GM21367 (cell line): Measurements from ENCODE around the gene SMIM1.
"Not testable (repeated sequence)": the region's sequence is repeated elsewhere in the genome, so short reads cannot be mapped to it uniquely, and the experiment has no call there.

Experiments used
- ATAC-seq: cut with Tn5 transposase; IDR thresholded peaks from one replicate; pipeline ENCODE4 v1.9.1; 2021; ENCODE audit not compliant: unreplicated experiment

The SMIM1 gene

GRCh38 chr1:3736131-3736561 lies 36.4 kb upstream of the SMIM1 start:
- ATAC-seq, result no peak

DNA sequence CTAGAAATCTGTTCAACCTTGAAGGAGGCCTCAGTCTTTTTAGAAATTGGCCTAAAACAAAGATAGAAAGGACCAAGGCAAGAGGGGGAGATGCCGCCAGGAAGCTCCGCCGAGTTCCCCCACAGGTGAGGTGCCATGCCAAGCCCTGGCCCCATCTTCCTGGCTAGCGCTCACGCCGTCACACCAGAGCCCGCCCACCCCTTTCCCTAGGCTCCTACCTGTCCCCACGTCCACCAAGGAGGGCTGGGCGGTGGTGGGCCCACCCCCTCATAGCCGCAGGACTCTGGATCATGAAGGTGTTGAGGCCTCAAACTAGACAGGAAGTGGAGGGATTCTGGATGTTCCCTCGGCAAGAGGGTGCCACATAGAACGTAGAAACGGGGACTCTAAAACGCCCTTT lies 35.8 kb upstream of the SMIM1 start:
- no peak for ATAC-seq

- no peak for ATAC-seq
Observed at GRCh38 chr1:3738943-3739342, 33.6 kb upstream of the SMIM1 start.

- ATAC-seq, result no peak
Observed at GRCh38 chr1:3740042-3740441, 32.5 kb upstream of the SMIM1 start.

- no peak for ATAC-seq
Observed at GRCh38 chr1:3740752-3741151, 31.8 kb upstream of the SMIM1 start.

- no peak for ATAC-seq
Observed at GRCh38 chr1:3741566-3742438, 30.7 kb upstream of the SMIM1 start.

DNA sequence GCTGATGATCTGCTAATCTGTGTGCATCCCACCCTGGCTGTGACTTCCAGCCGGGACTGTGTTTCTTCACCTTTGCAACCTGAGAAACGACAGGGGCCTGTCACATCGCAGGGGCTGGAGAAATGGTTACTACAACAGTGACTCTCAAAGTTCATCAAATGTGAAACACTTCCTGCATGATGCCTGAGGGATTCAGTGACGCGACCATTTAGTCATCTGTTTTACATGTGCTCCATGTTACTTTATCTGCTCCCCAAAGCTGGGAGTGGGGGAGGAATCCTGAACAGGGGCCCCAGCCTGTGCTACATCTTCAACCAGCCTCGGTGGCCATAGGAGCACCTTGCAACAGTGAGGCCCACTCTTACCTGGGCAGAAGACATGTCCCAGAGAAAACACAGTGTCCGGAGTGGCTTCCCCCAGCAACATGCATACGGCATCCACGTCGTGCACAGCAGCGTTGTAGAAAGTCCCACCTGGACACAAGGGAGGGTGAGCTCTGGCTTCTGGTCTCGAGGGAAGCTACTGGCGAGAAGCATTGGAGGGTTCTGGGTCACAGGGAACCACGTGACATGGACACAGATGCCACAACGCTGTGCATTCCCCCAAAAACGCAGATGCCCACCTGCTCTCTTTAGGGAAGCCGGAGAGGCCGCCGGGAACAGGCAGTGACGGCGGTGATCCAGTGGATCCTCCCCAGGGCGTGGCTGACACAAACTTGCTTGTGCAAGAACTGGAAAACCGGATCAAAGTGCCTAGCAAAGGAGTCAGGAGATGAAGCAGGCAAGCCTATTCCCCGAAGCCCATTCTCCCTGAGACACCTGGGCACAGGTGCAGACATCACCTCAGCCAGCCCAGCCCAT lies 29.9 kb upstream of the SMIM1 start:
- no peak for ATAC-seq

DNA sequence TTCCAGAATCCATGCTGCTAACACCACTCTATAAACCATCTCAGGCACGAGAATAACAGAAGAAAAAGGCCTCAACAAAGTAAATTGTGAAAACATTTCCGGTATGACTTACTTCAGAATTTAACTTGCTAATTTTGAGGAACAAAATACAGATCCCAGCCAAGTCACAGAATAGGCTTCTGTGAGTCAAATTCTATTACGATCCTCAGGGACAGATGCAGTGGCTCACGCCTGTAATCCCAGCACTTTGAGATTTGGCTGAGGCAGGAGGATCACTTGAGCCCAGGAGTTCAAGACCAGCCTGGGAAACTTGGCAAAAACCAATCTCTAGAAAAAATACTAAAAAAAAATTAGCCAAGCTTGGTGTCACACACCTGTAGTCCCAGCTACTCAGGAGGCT lies 29.1 kb upstream of the SMIM1 start:
- no peak for ATAC-seq

GRCh38 chr1:3743826-3744225 lies 28.7 kb upstream of the SMIM1 start:
- no peak for ATAC-seq

DNA sequence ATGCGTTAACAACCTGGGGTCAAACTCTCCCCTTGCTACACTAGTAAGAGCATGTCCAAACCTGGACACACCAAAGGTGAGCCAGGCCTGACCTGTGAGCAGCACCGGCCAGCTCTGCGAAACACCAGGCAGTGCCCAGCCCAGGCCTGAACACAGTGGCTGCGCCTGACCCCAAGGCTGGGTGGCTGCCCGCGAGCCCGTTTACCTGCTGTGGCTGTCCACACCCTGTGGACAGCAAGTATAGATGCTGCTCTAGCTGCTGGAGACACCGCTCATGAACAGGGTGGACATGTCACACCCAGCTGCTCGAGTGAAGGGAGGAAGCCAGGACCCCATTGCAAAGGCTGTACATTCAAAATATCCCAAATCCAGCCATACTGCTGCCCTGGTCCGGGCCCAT lies 27.9 kb upstream of the SMIM1 start:
- ATAC-seq, result no peak

DNA sequence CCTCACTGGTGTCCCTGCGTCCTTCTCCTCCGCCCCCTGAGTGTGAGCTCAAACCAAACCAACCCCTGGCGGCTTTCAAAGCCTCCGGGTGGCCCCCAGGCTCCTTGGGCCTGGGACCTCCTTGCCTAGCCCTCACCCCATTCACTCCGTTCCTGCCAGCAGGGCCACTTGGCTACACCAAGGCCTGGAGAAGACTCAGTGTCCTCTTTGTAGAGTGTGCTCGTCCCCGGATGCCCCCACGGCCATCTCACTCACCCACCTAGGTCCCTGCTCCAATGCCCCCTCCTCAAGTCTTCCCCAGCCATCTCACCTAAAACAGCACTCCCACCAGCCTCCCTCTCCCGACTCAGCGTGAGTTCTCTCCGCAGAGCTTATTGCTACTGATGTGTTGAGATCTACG lies 27.5 kb upstream of the SMIM1 start:
- no peak for ATAC-seq

DNA sequence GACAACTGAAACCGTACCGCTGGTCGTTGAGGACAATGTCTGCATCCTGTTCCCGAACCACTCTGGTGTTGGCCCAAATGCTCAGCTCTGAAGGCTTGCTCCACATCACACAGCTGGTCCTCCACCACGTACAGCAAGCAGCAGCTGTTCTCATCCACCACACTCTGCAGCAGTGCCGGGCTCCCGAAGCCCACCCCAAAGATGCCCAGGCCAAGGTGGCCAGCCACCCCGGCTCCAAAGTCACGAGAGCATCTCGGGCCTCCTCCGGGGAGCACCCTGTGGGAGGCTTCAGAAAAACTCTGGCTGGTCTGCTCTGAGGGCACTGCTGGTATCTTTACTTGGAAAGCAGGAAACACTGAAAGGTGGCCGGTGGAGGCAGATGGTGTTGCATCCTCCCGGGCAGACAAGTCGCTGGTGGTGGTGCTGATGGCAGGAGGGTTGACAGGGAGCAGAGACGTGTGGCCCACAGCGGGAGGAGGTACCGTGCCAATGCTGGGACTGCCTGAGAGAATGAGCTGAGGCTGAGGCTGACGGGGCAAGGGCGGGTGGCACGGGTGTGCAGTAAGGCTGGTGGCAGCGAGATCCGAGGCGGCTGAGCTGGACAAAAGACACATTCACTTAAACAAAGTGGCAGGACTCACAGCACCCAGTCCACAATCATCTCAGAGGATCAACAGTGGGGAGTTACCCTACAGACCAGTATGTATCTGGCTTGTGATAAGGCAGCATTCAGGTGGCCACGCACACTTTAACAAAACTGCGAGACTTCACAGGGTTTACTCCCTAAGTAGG lies 26.8 kb upstream of the SMIM1 start:
- no peak for ATAC-seq

DNA sequence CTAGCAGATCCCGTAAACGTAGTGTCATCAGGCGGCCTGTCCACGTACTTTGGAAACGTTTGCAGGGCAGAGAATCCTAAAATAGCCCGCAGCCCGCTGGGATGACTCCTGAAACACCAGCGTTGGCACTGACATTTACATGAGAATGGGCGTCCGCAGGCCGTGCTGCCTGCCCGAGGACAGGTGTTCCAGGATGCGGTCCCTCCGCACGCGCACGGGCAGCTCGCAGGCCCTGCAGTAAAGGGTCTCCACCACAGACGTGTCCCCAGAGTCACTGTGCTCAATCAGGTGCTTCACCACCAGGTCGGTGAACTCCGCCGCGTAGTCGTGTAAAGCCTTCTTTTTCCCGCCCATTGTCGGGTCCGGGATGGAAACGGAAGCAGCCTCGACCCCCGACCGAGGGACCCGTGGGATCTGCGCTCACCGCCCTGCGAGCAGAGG lies 26.1 kb upstream of the SMIM1 start:
- ATAC-seq, result no peak

GRCh38 chr1:3746830-3747521 lies 25.6 kb upstream of the SMIM1 start:
- ATAC-seq, result no peak

- no peak for ATAC-seq
Observed at GRCh38 chr1:3747522-3747848, 25.1 kb upstream of the SMIM1 start.

DNA sequence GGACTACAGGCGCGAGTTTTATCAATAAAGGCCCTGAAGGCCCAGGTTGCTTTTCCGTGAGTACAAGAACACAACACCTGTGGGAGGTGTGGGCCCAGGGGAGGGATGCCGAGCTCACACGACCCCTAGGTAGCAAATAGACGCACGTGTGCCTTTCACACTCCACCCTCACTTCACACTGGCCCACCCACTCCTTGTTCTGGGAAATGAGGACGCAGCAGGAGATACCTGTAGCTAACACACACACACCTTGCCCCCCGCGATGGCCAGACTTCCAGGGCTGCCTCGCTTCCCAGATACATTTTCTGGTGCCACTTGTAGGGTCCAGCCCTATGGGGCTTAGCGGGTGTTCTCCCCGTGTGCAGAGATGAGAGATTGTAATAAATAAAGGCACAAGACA lies 24.6 kb upstream of the SMIM1 start:
- ATAC-seq, result no peak

- not testable (repeated sequence) for ATAC-seq
Observed at GRCh38 chr1:3748316-3748900, 24.1 kb upstream of the SMIM1 start.

- ATAC-seq, result no peak
Observed at GRCh38 chr1:3749512-3749911, 23.0 kb upstream of the SMIM1 start.

DNA sequence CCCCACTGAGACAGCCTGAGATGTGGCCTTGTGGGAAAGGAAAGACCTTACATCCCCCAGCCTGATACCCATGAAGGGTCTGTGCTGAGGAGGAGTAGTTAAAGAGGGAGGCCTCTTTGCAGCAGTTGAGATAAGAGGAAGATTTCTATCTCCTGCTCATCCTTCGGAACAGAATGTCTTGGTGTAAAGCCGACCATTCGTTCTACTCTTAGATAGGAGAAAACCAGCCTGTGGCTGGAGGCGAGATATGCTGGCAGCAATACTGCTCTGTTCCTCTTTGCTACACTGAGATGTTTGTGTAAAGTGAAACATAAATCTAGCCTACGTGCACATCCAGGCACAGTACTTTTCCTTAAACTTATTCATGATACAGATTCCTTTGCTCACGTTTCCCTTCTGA lies 21.8 kb upstream of the SMIM1 start:
- ATAC-seq, result no peak

DNA sequence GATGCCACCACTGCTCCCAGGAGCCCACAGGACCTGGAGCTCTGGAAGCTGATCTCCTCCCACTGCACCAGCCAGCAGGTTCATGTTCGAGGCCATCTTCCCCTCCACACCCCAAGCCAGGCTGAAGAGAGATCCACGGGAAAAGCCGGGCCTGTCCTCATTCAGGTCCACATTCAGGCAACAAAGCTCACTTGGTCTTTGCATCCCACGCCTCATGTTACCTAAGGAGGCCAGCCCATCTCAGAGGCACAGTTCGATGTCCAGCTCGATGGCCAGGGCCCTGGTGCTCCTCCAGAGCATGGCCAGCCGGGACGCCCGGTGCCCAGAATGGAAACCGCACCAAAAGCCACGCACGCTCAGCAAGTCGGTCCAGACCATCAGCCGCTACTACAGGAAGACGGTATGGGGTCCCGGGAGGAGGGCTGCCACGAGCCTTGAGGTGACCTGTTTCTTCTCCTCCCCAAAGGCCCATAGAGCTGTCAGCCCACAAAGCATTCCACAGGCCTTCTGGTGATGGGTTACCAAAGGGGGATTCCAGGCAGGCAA lies 20.1 kb upstream of the SMIM1 start, which contains the start of gene CCDC27:
CCDC27 (plus strand) TSS at position 51 of the 546 bp plus-strand sequence; CDS start at position 83, 32 bp downstream.
- no peak for ATAC-seq
